Femur (tissue), 1 donor: Measurements from ENCODE around the gene CIB2.

ENCODE experiments used
- DNase-seq: peaks from one replicate; pipeline ENCODE4 v3.0.0-alpha.2; 2017

The CIB2 gene

DNA sequence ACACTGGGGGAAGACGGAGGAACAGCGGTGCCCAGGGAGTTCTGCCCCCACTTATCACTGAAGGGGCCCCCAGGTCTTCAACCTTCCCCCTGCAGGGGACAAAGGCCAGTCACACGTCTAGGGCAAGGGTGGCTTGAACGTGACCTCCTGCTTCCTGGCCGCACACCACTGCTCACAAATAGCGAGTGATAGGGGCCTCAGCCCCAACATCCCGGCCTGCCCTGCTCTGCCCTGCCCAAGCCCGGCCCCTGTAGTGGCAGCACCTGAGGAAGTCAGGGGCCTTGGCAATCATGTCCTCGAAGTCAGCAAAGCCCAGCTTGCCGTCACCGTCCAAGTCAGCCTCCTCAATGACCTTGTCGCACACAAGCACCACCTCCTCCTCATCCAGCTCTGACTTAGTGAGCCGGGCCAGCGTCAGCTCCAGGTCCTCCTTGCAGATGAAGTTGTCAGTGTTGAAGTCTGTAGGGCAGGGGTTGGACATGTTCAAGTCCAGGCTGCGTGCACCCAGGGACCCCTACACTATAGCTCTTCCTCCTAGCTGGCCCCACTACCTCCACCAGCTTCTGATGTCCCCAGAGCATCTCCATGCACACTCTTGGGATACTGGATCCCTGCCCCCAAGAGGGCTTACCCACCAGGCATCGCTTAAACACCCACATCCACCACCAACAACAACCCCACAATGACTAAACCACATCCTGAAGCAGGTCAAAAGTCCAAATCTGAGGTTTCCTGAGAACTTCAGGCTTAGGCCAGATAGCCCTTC, 25.6 kb downstream of the CIB2 start:
- peak; percentile 16 for DNase-seq

- peak; percentile 10 for DNase-seq
Observed at GRCh38 chr15:78104566-78105475, 26.4 kb downstream of the CIB2 start.

DNA sequence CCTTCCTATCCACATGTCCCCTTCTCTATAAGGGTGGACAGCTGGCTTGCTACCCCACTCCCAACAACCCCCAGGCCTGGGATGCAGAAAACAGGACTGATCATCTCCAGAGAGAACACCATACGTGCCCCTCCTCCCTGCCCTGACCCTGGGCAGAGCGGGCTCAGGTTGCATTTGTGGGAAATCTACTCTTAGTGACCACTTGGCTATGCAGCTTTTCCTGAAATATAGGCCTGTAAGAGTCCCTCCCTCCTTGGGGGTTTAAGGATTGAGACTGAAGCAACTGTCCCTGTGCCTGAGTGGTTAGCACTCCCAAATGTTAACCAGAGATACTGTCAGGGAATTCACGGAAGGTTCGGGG, 27.1 kb downstream of the CIB2 start:
- peak; percentile 32 for DNase-seq

- no peak for DNase-seq
Observed at GRCh38 chr15:78103406-78104118, 27.7 kb downstream of the CIB2 start.

GRCh38 chr15:78102741-78103140, 28.5 kb downstream of the CIB2 start:
- peak; percentile 12 for DNase-seq

GRCh38 chr15:78102211-78102610, 29.0 kb downstream of the CIB2 start:
- DNase-seq, result no peak

DNA sequence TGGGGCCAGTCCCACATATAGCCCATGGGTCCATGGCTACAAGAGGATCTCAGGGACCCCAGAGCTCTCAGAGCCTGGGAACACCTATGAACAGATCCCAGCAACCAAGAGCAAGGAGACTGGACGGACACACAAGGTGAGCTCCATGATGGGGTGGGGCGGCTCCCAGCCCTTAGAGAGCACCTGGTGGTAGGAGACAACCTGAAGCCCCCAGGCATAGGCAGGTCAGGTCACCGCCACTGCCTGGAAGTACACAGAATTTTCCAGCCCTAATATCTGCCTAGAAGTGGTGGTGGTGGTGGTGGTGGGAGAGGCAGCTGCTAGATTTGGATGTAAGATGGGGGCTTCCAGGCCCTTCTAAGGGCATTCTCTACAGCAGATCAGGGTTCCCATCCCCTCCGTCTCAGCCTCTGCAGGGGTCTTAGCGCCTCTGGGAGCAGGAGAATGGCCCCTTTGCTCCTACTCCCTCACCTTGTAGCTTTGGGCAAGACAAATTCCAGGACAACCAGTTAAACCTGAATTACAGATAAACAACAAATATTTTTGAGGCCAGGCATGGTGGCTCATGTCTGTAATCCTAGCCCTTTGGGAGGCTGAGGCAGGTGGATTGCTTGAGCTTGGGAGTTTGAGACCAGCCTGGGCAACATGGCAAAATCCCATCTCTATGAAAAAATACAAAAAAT, 29.7 kb downstream of the CIB2 start:
- peak; percentile 17 for DNase-seq

GRCh38 chr15:78100886-78101285, 30.4 kb downstream of the CIB2 start:
- no peak for DNase-seq

DNA sequence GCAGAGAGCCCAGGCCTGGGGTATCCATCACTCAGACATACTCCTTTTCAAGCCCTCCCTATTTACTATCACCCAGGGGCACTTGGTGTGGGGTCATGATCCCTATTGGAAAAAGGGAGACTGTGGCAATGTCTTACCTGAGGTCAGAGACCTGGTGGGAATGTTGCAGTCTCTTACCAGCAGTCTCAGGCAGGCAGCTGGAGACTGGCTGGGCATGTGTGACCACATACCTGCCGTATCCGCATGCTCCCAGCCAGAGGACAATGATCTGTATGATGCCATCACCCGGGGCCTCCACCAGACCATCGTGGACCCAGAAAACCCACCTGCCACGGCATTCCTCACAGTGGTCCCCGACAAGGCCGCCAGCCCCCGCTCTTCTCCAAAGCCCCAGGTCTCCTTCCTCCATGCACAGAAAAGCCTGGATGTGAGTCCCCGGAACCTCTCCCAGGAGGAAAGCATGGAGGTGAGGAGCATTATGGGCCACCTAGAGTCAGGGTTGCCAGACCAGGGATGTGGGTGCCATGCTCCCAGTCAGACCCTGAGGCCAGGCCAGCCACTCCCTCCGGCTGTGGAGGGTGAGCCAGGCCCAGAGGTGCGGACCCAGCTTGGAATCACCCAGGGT, 33.0 kb downstream of the CIB2 start:
- no peak for DNase-seq

GRCh38 chr15:78097667-78098066, 33.6 kb downstream of the CIB2 start:
- no peak for DNase-seq

GRCh38 chr15:78093242-78094020, 37.8 kb downstream of the CIB2 start:
- peak; percentile 61 for DNase-seq

- no peak for DNase-seq
Observed at GRCh38 chr15:78092261-78093041, 38.8 kb downstream of the CIB2 start, which contains the start of gene SH2D7. SH2D7 (plus strand) TSS chr15:78092561; CDS start chr15:78092585, 24 bp downstream.

GRCh38 chr15:78090422-78091063, 40.7 kb downstream of the CIB2 start:
- DNase-seq, result no peak

DNA sequence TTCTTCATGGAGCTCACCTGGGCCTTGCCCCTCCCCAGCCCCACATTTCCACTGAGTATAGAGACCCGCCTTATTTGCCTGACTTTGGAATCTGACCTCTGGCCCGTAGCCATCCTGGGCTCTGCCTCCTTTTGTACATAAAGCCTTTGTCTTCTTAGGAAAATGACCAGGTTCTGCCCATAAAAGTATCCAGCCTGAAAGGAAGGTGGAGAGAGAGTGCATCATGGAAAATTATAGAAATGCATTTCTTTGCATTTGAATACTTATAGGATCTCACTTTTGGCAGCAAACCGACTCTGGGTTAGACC, 42.5 kb downstream of the CIB2 start:
- no peak for DNase-seq

- DNase-seq, result no peak
Observed at GRCh38 chr15:78087951-78088772, 43.1 kb downstream of the CIB2 start.

- DNase-seq, result no peak
Observed at GRCh38 chr15:78085928-78086327, 45.3 kb downstream of the CIB2 start.

DNA sequence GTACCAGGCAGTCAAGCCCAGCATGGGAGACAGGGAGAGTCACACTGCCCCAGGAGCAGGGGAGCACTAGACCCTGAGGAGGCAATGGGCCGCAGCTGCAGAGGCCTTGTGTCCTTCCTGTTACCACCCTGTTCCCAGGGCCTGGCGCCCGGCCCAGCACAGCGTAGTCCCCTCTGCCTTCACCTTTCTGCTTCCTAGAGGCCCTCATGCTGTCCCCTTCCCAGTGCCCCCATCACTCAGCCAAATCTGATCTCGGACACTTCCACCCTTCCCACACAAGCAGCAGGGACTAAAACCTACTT, 46.8 kb downstream of the CIB2 start:
- DNase-seq, result no peak

DNA sequence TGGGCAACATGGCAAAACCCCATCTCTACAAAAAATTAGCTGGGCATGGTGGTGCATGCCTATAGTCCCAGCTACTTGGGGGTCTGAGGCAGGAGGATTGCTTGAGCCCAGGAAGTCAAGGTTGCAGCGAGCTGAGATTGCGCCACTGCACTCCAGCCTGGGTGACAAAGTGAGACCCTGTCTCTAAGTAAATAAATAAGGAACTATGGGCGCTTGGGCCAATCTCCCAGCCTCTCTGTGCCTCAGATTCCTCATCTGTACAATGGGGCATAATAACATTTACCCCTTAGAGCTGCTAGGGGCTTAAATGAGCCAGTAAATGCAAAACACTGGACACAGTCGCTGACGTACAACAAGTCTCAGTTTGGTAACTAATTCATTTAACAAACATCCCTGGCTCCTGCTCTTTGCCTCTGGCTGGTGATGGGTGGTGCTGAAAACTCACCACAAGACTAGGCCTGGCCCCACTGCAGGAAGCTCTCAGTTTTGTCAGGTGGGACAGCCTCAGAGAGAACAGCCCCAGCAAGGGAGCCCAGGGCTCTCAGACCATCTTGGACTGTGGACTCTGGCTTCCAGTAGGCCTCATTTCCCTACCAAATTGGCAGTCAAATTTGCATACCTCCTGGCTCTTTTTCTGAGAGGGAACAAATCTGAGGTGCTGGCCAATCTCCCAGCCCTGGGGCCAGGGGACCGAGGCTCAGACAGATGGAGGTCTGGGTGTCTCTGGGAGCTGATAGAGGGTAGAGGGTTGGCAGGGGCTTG, 47.4 kb downstream of the CIB2 start:
- no peak for DNase-seq

DNA sequence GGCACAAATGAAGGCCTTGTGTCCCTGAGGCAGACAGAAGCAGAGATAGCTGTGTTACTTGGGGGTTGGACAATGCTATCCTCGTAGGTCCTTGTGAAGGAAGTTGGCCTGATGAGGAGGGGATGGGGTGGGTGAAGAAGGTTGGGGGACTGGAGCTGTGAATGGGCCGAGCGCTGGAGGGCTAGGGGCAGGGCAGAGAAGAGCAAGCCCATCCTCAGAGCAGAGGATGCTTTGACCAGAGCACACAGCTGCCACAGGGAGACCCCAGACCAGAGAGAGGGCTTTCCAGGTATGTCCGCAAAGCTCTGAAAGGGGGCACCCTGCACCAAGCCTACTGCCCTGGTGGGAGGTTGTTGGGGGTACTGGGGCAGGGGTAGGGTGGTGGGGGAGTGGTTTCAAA, 48.1 kb downstream of the CIB2 start:
- DNase-seq, result no peak
